Measurements from ENCODE around the gene FYCO1.

FYCO1 gene

DNA sequence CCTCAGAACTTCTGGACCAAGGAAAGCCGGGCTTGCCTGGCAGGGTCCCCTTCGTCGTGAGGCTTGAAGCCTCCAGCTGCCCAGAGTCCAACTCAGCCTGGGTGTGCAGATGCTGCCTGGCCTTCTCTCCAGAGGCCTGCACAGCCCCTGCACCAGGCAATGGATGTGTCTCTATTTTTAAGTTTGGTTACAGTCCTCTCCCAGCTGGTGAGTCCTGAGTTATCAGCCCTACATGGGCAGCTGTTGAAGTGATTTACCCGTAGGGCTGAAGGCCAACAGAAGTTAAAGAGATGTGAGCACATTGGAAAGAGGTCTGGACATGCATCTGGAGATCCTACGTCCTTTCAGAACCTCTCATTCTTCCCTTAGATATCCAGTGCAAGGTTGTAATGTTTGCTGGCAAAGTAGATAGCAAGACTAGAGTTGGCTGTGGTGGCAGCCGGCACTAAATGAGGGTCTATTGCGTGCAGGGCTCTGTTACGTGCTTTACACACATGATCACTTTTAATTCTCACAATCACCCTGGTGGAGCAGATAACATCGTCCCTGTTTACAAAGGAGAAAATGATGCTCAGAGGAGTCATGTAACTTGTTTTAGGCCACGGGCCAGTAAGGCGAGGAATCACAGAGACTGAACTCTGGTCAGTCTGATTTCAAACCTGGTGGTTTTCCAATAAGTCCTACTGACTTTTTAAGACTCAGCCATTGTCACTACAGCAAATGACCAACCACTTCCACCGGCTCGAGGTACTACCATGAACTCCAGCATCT is 9.9 kb downstream of the FYCO1 start:
- H3K9me3 ChIP-seq (ENCODE audit: control insufficient read depth, low read length) = no peaks in the 10 kb centered on the region
- no peaks in the 10 kb centered on the region for H3K4me1 ChIP-seq (ENCODE audit: control insufficient read depth, insufficient read depth, low read length)
- H3K27me3 ChIP-seq (ENCODE audit: control insufficient read depth, insufficient read depth, low read length, poor library complexity, severe bottlenecking) = no peaks in the 10 kb centered on the region
- H3K36me3 ChIP-seq (ENCODE audit: control insufficient read depth, insufficient read depth, low read length) = peaks cover 28% of the 10 kb centered on the region
- 95 to 96% methylated on average over 13 of the region's 13 CpGs for WGBS, 2 experiments
- no peak overlapping the region for H3K27ac ChIP-seq (ENCODE audit: insufficient read depth, low read depth, low read length, poor library complexity, severe bottlenecking)
- H3K4me3 ChIP-seq (ENCODE audit: insufficient read depth, low read depth, low read length) = no peak overlapping the region

DNA sequence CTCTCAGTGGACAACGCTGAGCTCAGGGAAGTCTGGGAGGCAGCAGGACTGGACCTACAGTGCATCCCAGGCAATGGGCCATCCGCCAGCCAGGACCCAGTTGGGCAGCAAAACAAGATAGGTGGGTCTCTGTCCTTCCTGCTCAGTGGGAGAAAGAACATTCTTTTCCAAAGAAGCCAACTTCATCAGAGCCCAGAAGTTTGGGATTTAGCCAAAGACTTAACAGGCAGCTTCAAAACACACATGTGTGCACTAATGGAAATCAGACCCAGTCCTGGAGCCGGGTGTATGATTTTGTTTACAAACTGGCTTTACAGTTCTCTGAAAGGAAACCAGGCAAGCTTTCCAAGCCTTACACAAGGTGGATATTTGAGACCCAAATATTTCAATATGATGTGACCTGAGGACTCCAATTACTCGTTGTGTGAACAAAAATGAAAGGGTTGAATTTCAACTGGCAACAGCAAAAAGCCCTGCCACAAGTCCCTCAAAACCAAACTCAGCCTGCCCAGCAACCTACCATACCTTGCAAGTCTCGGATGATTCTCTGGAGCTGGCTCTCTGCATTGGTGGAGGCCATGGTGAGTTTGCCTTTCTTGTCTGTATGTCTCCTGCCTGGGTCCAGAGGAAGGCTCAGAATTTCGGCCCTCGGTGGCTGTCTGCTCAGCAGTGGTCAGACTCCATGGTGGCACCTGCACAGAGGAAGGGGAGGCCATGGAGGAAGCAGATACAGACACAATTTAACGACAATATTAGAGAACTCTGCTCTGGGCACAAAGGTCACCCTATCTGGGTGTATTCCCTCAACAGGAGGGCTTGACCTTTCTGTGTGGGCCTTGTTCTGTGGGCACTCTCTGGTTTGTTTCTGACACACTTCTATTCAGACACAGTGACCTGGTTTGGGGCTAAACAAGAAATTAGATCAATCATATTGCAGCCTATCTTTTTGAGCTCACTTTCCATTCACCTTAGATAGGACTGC is 11.0 kb downstream of the FYCO1 start:
- H3K27ac ChIP-seq (ENCODE audit: insufficient read depth, low read depth, low read length, poor library complexity, severe bottlenecking) = no peak overlapping the region
- 93% methylated on average over 8 of the region's 8 CpGs for WGBS, 2 experiments

DNA sequence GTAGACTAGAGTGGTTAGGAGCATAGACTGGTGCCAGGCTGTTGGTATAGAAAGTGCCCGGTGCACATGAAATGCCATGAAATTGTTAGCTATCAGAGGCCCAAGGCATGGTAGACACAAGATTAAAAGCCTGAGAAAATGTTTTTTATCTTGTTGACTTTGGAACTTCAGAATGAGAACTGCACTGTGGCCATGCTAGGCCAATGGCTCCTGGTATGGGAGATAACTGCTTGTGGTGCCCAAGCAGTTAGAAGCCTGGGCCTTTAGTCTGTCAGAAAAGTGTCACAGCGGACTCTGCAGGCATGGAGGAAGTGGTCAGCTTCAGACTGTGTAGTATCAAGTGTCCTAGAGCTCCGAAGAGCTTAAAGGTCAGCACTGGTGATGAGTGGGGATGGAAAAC is 11.9 kb downstream of the FYCO1 start:
- H3K4me3 ChIP-seq (ENCODE audit: insufficient read depth, low read depth, low read length) = no peak overlapping the region
- no peak overlapping the region for H3K27ac ChIP-seq (ENCODE audit: insufficient read depth, low read depth, low read length, poor library complexity, severe bottlenecking)
- 94 to 97% methylated on average over 3 of the region's 3 CpGs for WGBS, 2 experiments
- no peaks in the 10 kb centered on the region for H3K27me3 ChIP-seq (ENCODE audit: control insufficient read depth, insufficient read depth, low read length, poor library complexity, severe bottlenecking)
- no peaks in the 10 kb centered on the region for H3K9me3 ChIP-seq (ENCODE audit: control insufficient read depth, low read length)
- peaks cover 35% of the 10 kb centered on the region for H3K36me3 ChIP-seq (ENCODE audit: control insufficient read depth, insufficient read depth, low read length)
- no peaks in the 10 kb centered on the region for H3K4me1 ChIP-seq (ENCODE audit: control insufficient read depth, insufficient read depth, low read length)

More for the DNA sequence above, 11.0 kb downstream of the FYCO1 start:
- Histone ChIP-seq H3K4me1 (ENCODE audit: control insufficient read depth, insufficient read depth, low read length) (no peaks in the 10 kb centered on the region), H3K36me3 (ENCODE audit: control insufficient read depth, insufficient read depth, low read length) (peaks cover 30% of the 10 kb centered on the region), H3K9me3 (ENCODE audit: control insufficient read depth, low read length) (no peaks in the 10 kb centered on the region), H3K27me3 (ENCODE audit: control insufficient read depth, insufficient read depth, low read length, poor library complexity, severe bottlenecking) (no peaks in the 10 kb centered on the region), H3K4me3 (ENCODE audit: insufficient read depth, low read depth, low read length) (no peak overlapping the region)

DNA sequence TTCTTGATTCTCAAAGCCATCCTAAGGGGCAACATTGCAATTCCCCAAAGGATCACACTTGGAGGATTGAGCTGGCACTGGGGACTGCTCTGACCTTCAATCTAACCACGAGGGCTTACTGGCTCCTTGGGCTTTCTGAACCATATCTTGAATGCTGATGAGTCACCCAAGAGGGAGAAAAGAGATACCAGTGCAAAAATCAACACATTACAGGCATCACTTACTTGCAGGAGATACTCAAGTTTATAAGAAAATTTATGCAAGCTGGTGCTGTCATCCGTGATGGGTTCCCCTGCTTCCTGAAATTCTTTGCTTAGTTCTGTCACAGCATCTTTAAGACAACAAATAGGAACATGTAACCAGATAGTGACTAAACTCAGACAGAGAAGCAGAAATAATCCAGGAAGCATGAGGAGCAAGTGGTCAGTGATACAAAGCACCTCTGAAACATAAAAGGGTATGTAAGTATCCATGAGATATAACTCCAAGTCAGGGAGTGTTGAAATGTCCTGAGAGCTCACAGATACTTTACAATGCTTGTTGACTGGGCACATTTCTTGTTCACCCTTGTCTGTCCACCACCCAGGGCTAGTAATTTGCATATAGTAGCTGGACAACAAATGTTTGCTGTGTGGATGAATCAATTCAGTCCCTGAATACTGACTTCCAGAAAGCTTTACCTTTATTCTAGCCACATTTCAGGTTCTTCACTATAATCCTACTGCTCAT is 14.1 kb downstream of the FYCO1 start:
- peaks cover 38% of the 10 kb centered on the region for H3K36me3 ChIP-seq (ENCODE audit: control insufficient read depth, insufficient read depth, low read length)

DNA sequence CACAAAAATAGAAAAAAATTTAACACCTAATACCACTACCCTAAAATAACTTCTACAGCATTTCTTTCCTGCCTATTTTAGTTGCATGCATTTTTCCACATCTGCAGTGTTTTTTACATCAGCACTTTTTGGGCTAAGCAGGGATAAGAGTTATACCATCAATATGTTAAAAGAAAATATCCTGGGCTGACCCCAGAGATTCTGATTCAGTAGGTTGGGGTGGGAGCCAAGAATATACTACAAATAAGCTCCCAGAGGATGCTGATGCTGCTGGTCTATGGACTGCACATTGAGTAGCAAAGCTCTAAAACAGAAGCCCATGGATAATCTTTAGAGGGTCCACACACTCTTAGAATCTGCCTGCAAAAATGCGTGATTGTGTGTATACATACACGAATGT is 14.8 kb downstream of the FYCO1 start:
- Histone ChIP-seq H3K27ac (ENCODE audit: insufficient read depth, low read depth, low read length, poor library complexity, severe bottlenecking) (no peak overlapping the region), H3K36me3 (ENCODE audit: control insufficient read depth, insufficient read depth, low read length) (peaks cover 42% of the 10 kb centered on the region), H3K9me3 (ENCODE audit: control insufficient read depth, low read length) (no peaks in the 10 kb centered on the region), H3K4me1 (ENCODE audit: control insufficient read depth, insufficient read depth, low read length) (no peaks in the 10 kb centered on the region), H3K27me3 (ENCODE audit: control insufficient read depth, insufficient read depth, low read length, poor library complexity, severe bottlenecking) (no peaks in the 10 kb centered on the region), H3K4me3 (ENCODE audit: insufficient read depth, low read depth, low read length) (no peak overlapping the region)
- WGBS, 2 experiments = 99 to 100% methylated on average over 2 of the region's 2 CpGs

More for the DNA sequence above, 14.1 kb downstream of the FYCO1 start:
- no peaks in the 10 kb centered on the region for H3K9me3 ChIP-seq (ENCODE audit: control insufficient read depth, low read length)
- H3K27ac ChIP-seq (ENCODE audit: insufficient read depth, low read depth, low read length, poor library complexity, severe bottlenecking) = no peak overlapping the region
- no peaks in the 10 kb centered on the region for H3K4me1 ChIP-seq (ENCODE audit: control insufficient read depth, insufficient read depth, low read length)
- H3K4me3 ChIP-seq (ENCODE audit: insufficient read depth, low read depth, low read length) = no peak overlapping the region
- WGBS, 2 experiments = 94 to 95% methylated on average over 2 of the region's 2 CpGs
- H3K27me3 ChIP-seq (ENCODE audit: control insufficient read depth, insufficient read depth, low read length, poor library complexity, severe bottlenecking) = no peaks in the 10 kb centered on the region

DNA sequence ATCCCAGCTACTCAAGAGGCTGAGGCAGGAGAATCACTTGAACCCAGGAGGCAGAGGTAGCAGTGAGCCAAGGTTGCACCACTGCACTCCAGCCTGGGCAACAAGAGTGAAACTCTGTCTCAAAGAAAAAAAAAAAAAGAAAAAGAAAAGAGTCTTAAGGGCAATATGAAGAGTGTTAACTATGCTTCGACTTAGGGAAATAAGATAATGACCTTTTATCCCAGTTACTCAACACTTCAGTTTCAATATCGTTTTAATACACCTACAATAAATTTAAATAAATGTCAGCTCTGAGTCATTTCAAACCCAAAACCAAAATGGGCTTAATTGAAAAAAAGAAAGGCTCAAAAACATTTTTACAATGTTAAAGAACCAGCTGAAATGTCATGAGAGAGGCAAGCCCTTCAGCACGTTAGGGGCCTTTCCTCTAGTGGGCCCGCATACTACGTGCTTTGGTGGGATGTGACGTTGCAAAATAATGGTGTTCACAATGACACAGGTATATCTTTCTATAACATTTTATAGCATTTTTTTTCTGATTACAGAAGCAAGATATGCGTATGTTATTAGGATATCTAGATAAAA is 15.3 kb downstream of the FYCO1 start:
- no peak overlapping the region for H3K4me3 ChIP-seq (ENCODE audit: insufficient read depth, low read depth, low read length)
- no peaks in the 10 kb centered on the region for H3K27me3 ChIP-seq (ENCODE audit: control insufficient read depth, insufficient read depth, low read length, poor library complexity, severe bottlenecking)
- H3K36me3 ChIP-seq (ENCODE audit: control insufficient read depth, insufficient read depth, low read length) = peaks cover 42% of the 10 kb centered on the region
- H3K4me1 ChIP-seq (ENCODE audit: control insufficient read depth, insufficient read depth, low read length) = no peaks in the 10 kb centered on the region
- WGBS, 2 experiments = 93 to 100% methylated on average over 5 of the region's 7 CpGs
- no peak overlapping the region for H3K27ac ChIP-seq (ENCODE audit: insufficient read depth, low read depth, low read length, poor library complexity, severe bottlenecking)
- no peaks in the 10 kb centered on the region for H3K9me3 ChIP-seq (ENCODE audit: control insufficient read depth, low read length)

DNA sequence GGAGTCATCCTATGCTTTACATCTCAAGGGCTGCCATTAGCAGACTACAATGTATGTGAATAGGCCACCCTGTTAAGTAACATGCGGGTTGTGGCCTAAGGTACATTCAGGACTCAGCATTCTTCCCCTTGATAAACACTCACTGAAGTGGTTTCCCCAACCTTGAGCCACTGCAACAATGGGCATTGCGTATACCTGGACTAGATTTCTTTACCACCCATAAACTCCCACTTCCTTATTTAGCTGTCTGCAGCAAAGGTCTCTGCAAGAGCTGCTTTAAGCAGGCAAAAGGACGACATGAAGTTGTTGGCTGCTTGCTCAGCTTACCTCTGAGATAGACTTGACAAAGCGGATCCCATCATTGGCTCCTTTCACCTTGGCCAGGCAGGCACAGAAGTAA is 16.2 kb downstream of the FYCO1 start:
- Histone ChIP-seq H3K4me1 (ENCODE audit: control insufficient read depth, insufficient read depth, low read length) (no peaks in the 10 kb centered on the region), H3K27ac (ENCODE audit: insufficient read depth, low read depth, low read length, poor library complexity, severe bottlenecking) (no peak overlapping the region), H3K36me3 (ENCODE audit: control insufficient read depth, insufficient read depth, low read length) (peaks cover 34% of the 10 kb centered on the region), H3K9me3 (ENCODE audit: control insufficient read depth, low read length) (no peaks in the 10 kb centered on the region), H3K4me3 (ENCODE audit: insufficient read depth, low read depth, low read length) (no peak overlapping the region), H3K27me3 (ENCODE audit: control insufficient read depth, insufficient read depth, low read length, poor library complexity, severe bottlenecking) (no peaks in the 10 kb centered on the region)
- 93 to 97% methylated on average over 4 of the region's 4 CpGs for WGBS, 2 experiments

DNA sequence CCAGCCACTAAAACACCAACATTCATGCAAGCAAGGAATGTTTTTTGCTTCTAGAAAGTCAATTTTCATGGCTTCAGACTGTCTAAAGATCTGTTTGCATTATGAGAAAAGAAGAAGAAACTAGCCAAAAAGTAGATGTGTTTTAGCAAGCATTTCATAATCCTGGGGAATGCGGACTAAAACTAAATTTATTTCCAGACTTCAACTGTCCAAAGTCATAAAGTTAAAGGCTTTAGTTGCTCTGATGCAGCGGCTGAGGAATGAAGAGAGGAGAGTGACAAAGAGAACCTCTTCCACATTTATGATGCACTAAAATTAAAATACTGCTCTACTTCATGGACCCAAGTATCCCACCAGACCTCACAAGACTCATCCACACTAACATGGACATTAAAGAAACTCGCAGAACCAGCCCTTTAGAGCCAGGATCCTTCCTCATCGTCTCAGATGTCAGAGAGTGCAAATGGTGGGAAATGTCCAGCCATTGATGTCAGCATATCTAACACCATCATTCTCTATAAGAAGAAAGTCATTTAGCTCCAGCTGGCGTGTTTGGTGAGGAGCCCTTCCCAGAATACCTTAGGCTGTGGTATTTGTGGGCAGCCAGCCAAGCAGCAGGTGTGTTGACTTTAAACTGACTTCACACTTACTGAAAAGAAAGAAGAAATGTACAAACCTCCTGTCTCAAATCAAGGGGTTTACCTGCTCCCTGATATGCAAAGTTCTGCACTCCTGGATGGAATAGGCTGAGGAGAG is 17.4 kb downstream of the FYCO1 start:
- Histone ChIP-seq H3K4me1 (ENCODE audit: control insufficient read depth, insufficient read depth, low read length) (no peaks in the 10 kb centered on the region), H3K4me3 (ENCODE audit: insufficient read depth, low read depth, low read length) (no peak overlapping the region), H3K27me3 (ENCODE audit: control insufficient read depth, insufficient read depth, low read length, poor library complexity, severe bottlenecking) (no peaks in the 10 kb centered on the region), H3K9me3 (ENCODE audit: control insufficient read depth, low read length) (no peaks in the 10 kb centered on the region), H3K36me3 (ENCODE audit: control insufficient read depth, insufficient read depth, low read length) (peaks cover 26% of the 10 kb centered on the region), H3K27ac (ENCODE audit: insufficient read depth, low read depth, low read length, poor library complexity, severe bottlenecking) (no peak overlapping the region)
- 94 to 99% methylated on average over 5 of the region's 5 CpGs for WGBS, 2 experiments

Data from ectodermal cell (in vitro differentiated cells).